K562 (cell line): ENCODE measurements around the gene COL25A1. TPM values are rescaled to one million over a fixed set of nuclear protein-coding genes. Genes with fewer than 3 reads are reported as not detected.

ENCODE experiments used
- CGGBP1 ChIP-seq: fragments of 250-450 bp; sonication (Bioruptor Pico); IDR thresholded peaks from 2 replicates; pipeline ENCODE4 v1.9.0; 2021; ENCODE audit warnings: mild to moderate bottlenecking
- ESRRA ChIP-seq: fragments of 450-650 bp; IDR thresholded peaks from 2 replicates; pipeline ENCODE4 v1.6.1; 2014; ENCODE audit warnings: low read depth, mild to moderate bottlenecking, moderate library complexity, borderline replicate concordance
- MCM5 ChIP-seq: fragments of 450-650 bp; IDR thresholded peaks from 2 replicates; pipeline ENCODE4 v1.6.1; 2016; ENCODE audit warnings: low read depth
- NFXL1 ChIP-seq: fragments of 450-650 bp; formaldehyde crosslinking; IDR thresholded peaks from 2 replicates; pipeline ENCODE4 v1.4.0; 2021; ENCODE audit warnings: mild to moderate bottlenecking
- USF1 ChIP-seq: sonication (generic); formaldehyde crosslinking; IDR thresholded peaks from 2 replicates; pipeline ENCODE4 v1.9.0; 2022; ENCODE audit warnings: mild to moderate bottlenecking, missing genetic modification reagents
- ZBTB40 ChIP-seq, 2 experiments: fragments of 450-650 bp in 1 of 2; sonication (generic) in 1 of 2; formaldehyde crosslinking in 1 of 2; IDR thresholded peaks; 2 replicates each; pipeline versions ENCODE4 v1.7.1 to v1.9.0; 2016 to 2022; ENCODE audit warnings: inconsistent platforms in 1 of 2, mild to moderate bottlenecking in 1 of 2, missing genetic modification reagents in 1 of 2
- ZKSCAN1 ChIP-seq: fragments of 150-350 bp; IDR thresholded peaks from 2 replicates; pipeline ENCODE4 v1.6.1; 2016; ENCODE audit warnings: low read depth, low read length
- ZNF146 ChIP-seq: IDR thresholded peaks from one replicate; pipeline ENCODE4 v1.6.1; 2018; ENCODE audit warnings: missing compliant biosample characterization; ENCODE audit not compliant: unreplicated experiment
- ZNF23 ChIP-seq: fragments of 250-450 bp; sonication (Bioruptor Pico); IDR thresholded peaks from 2 replicates; pipeline ENCODE4 v1.4.0; 2020; ENCODE audit warnings: mild to moderate bottlenecking
- ZNF282 ChIP-seq: sonication (generic); formaldehyde crosslinking; IDR thresholded peaks from 2 replicates; pipeline ENCODE4 v1.8.1; 2023; ENCODE audit warnings: missing genetic modification reagents
- polyA plus RNA-seq, 8 experiments: library from polyadenylated mRNA; depleted of rRNA in 4 of 8; stranded (reverse) in 5 of 8; unstranded in 3 of 8; fragments of >200 nt; fragmentation: Nextera tagmentation in 2 of 8; fragmentation: Illumina TruSeq in 1 of 8; extraction: Ambion mirVana in 2 of 8; extraction: Trizol in 1 of 8; gene quantifications; 2 replicates each; pipeline versions ENCODE4 v1.2.1 to v1.2.3, GENCODE V29; 2011 to 2014; ENCODE audit warnings: inconsistent platforms in 1 of 8, missing spikeins in 1 of 8
- total RNA-seq, 7 experiments: library from RNA; depleted of rRNA in 6 of 7; stranded (reverse); fragments of >200 nt in 6 of 7; fragmentation: Illumina TruSeq in 2 of 7; extraction: Trizol in 2 of 7; gene quantifications; 2 replicates each; pipeline versions ENCODE4 v1.2.1 to v1.2.3, GENCODE V29; 2011 to 2021; ENCODE audit warnings: low replicate concordance in 1 of 7
- TF ChIP-seq, protein P1 (sequence below): sonication (generic); formaldehyde crosslinking; IDR thresholded peaks from 2 replicates; pipeline ENCODE4 v1.8.0; 2023; ENCODE audit warnings: mild to moderate bottlenecking, missing genetic modification reagents
- TF ChIP-seq, protein P2 (sequence below): fragments of 450-650 bp; IDR thresholded peaks from 2 replicates; pipeline ENCODE4 v1.6.1; 2016; ENCODE audit warnings: borderline replicate concordance

The COL25A1 gene
- total and polyA plus RNA-seq, 9 of the 15 experiments (the other 6 are each of a cell fraction or from before 2014, with no cell fraction given) = 0.03 to 0.62 (median 0.27) TPM

- no peak for TF ChIP-seq ZBTB40 (IDR thresholded peaks at IDR 0.05)
- no peak for TF ChIP-seq ZBTB40 (CRISPR knock-in tag; IDR thresholded peaks at IDR 0.05)
- TF ChIP-seq, protein P1, sequence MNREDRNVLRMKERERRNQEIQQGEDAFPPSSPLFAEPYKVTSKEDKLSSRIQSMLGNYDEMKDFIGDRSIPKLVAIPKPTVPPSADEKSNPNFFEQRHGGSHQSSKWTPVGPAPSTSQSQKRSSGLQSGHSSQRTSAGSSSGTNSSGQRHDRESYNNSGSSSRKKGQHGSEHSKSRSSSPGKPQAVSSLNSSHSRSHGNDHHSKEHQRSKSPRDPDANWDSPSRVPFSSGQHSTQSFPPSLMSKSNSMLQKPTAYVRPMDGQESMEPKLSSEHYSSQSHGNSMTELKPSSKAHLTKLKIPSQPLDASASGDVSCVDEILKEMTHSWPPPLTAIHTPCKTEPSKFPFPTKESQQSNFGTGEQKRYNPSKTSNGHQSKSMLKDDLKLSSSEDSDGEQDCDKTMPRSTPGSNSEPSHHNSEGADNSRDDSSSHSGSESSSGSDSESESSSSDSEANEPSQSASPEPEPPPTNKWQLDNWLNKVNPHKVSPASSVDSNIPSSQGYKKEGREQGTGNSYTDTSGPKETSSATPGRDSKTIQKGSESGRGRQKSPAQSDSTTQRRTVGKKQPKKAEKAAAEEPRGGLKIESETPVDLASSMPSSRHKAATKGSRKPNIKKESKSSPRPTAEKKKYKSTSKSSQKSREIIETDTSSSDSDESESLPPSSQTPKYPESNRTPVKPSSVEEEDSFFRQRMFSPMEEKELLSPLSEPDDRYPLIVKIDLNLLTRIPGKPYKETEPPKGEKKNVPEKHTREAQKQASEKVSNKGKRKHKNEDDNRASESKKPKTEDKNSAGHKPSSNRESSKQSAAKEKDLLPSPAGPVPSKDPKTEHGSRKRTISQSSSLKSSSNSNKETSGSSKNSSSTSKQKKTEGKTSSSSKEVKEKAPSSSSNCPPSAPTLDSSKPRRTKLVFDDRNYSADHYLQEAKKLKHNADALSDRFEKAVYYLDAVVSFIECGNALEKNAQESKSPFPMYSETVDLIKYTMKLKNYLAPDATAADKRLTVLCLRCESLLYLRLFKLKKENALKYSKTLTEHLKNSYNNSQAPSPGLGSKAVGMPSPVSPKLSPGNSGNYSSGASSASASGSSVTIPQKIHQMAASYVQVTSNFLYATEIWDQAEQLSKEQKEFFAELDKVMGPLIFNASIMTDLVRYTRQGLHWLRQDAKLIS (CRISPR knock-in tag) = no peak
- TF ChIP-seq, protein P2, sequence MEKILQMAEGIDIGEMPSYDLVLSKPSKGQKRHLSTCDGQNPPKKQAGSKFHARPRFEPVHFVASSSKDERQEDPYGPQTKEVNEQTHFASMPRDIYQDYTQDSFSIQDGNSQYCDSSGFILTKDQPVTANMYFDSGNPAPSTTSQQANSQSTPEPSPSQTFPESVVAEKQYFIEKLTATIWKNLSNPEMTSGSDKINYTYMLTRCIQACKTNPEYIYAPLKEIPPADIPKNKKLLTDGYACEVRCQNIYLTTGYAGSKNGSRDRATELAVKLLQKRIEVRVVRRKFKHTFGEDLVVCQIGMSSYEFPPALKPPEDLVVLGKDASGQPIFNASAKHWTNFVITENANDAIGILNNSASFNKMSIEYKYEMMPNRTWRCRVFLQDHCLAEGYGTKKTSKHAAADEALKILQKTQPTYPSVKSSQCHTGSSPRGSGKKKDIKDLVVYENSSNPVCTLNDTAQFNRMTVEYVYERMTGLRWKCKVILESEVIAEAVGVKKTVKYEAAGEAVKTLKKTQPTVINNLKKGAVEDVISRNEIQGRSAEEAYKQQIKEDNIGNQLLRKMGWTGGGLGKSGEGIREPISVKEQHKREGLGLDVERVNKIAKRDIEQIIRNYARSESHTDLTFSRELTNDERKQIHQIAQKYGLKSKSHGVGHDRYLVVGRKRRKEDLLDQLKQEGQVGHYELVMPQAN = no peak
- TF ChIP-seq CGGBP1 (CRISPR knock-in tag) = no peak
- TF ChIP-seq NFXL1 = no peak
- TF ChIP-seq MCM5 = no peak
- TF ChIP-seq USF1 (CRISPR knock-in tag) = no peak
- no peak for TF ChIP-seq ZNF282 (CRISPR knock-in tag)
- no peak for TF ChIP-seq ESRRA
- no peak for TF ChIP-seq ZKSCAN1
- TF ChIP-seq ZNF146 (CRISPR knock-in tag) = no peak
- TF ChIP-seq ZNF23 (CRISPR knock-in tag) = no peak
These were observed 348.5 kb downstream of the COL25A1 start (continued) for GRCh38 chr4:108953941-108954340.
